T47D (cell line): ENCODE results near the gene AMER1.

Experiments used
- DNase-seq, 2 experiments: peaks; one replicate each; pipeline versions ENCODE4 v3.0.0 to v3.0.0-alpha.2; 2011 to 2012; ENCODE audit warnings: low read depth in 1 of 2, low spot score in 1 of 2
- JUND ChIP-seq: IDR thresholded peaks from 2 replicates; pipeline ENCODE4 v1.6.1; 2012; ENCODE audit warnings: low read depth
- in situ Hi-C: cut with HindIII; loops from 2 replicates; pipeline ENCODE4 v1.10.0; 2016; ENCODE audit warnings: low sequenced_read_pairs, low pct_unique_long_range_greater_than_20kb

AMER1 gene

GRCh38 chrX:64151911-64152310 lies 53.6 kb downstream of the AMER1 start:
- in situ Hi-C loops, result no loop called here
- no peak for DNase-seq
- TF ChIP-seq JUND, result no peak

GRCh38 chrX:64150775-64151174 lies 54.7 kb downstream of the AMER1 start:
- in situ Hi-C loops, result no loop called here
- DNase-seq, result no peak
- no peak for TF ChIP-seq JUND
